ENCODE measurements around the gene PTGS1. TPM values are rescaled to one million over a fixed set of nuclear protein-coding genes. Genes with fewer than 3 reads are reported as not detected.

PTGS1 gene
- total RNA-seq, 4 donors from 2014 or later, result 2.2 to 7.3 (median 4.4) TPM

DNA sequence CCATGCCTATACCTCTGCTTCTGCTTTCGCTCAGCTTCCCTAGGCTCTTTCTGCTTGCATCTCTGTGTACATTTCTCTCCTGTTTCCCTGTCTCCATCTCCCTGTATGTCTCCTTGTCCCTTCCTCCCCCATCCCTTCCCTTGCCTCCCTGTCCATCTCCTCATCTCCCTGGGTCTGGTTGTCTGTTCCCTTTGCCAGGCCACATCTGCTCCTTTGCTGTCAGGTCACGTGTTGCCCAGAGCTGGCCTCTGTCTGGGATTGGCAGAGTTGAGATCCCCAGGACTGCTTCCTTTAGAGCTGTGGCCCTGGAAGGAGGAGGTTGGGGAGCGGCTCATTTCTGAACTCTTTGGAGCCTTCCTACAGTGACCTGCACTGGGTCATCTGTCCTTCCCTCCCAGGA, 31.8 kb upstream of the PTGS1 start:
- H3K4me3 ChIP-seq, result no peak overlapping the region
- no peak for DNase-seq (ENCODE audit: low spot score in 2 of 2)
- no peaks in the 10 kb centered on the region for H3K27me3 ChIP-seq
- no peaks in the 10 kb centered on the region for H3K36me3 ChIP-seq
- peak overlapping the region in 1 of 4 donors; percentile 5 for H3K27ac ChIP-seq
- WGBS, 2 donors, result 49 to 67% methylated on average over 3 of the region's 3 CpGs
- TF ChIP-seq, protein P1, sequence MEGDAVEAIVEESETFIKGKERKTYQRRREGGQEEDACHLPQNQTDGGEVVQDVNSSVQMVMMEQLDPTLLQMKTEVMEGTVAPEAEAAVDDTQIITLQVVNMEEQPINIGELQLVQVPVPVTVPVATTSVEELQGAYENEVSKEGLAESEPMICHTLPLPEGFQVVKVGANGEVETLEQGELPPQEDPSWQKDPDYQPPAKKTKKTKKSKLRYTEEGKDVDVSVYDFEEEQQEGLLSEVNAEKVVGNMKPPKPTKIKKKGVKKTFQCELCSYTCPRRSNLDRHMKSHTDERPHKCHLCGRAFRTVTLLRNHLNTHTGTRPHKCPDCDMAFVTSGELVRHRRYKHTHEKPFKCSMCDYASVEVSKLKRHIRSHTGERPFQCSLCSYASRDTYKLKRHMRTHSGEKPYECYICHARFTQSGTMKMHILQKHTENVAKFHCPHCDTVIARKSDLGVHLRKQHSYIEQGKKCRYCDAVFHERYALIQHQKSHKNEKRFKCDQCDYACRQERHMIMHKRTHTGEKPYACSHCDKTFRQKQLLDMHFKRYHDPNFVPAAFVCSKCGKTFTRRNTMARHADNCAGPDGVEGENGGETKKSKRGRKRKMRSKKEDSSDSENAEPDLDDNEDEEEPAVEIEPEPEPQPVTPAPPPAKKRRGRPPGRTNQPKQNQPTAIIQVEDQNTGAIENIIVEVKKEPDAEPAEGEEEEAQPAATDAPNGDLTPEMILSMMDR (IDR thresholded peaks at IDR 0.05), result no peak
- TF ChIP-seq POLR2A (IDR thresholded peaks at IDR 0.05) (no peak), EP300 (IDR thresholded peaks at IDR 0.05) (no peak)
- H3K9me3 ChIP-seq, result no peaks in the 10 kb centered on the region
- no peaks in the 10 kb centered on the region for H3K4me1 ChIP-seq

DNA sequence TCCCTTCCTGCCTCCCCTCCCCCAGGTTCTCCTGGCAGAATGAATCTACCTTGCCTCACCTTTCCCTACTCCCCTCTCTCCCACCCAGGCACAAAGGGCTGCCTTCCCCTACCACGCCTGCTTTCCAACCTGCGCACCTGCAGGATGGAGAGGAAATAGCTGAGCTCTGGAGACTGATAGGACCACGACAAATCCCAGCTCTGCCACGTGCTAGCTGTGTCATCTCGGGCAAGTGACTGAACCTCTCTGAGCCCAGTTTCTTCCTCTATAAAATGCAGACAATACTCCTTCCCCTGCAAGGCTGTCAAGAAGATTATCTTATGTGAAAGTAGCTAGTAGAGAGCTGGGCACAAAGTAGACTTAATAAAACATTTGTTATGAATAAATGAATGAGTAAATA, 31.2 kb upstream of the PTGS1 start:
- TF ChIP-seq, protein P1 (IDR thresholded peaks at IDR 0.05), result no peak
- TF ChIP-seq POLR2A (IDR thresholded peaks at IDR 0.05) (no peak), EP300 (IDR thresholded peaks at IDR 0.05) (no peak)
- H3K9me3 ChIP-seq, result no peaks in the 10 kb centered on the region
- H3K4me3 ChIP-seq, result no peak overlapping the region
- H3K27ac ChIP-seq, result peak overlapping the region in 1 of 4 donors; percentile 5
- no peaks in the 10 kb centered on the region for H3K4me1 ChIP-seq
- no peaks in the 10 kb centered on the region for H3K27me3 ChIP-seq
- DNase-seq (ENCODE audit: low spot score in 2 of 2), result no peak
- WGBS, 2 donors, result 63 to 70% methylated on average over 5 of the region's 5 CpGs
- no peaks in the 10 kb centered on the region for H3K36me3 ChIP-seq

DNA sequence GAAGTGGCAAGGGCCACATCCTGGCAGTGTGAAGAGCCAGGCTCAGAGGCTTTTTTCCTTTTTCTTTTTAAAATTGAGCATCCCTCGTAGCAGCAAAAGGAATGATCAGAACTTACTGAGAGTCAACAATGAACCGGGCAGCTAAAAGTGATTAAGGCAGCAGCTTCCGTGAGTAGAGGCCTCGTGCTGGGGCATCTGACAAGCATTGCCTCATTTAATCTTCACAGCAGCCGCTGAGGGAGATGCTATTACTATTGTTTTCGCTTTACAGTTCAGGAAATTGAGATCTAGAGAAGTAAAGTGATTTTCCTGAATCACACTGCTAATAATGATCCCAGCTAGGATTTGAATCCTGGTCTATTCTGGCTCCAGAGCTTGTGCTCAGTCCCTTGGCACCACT, 30.7 kb upstream of the PTGS1 start:
- no peaks in the 10 kb centered on the region for H3K36me3 ChIP-seq
- no peaks in the 10 kb centered on the region for H3K4me1 ChIP-seq
- TF ChIP-seq POLR2A (IDR thresholded peaks at IDR 0.05) (no peak), EP300 (IDR thresholded peaks at IDR 0.05) (no peak)
- TF ChIP-seq, protein P1 (IDR thresholded peaks at IDR 0.05), result no peak
- no peaks in the 10 kb centered on the region for H3K9me3 ChIP-seq
- H3K4me3 ChIP-seq, result no peak overlapping the region
- H3K27ac ChIP-seq, result peak overlapping the region in 1 of 4 donors; percentile 23
- DNase-seq (ENCODE audit: low spot score in 2 of 2), result no peak
- 49 to 53% methylated on average over 6 of the region's 6 CpGs for WGBS, 2 donors
- no peaks in the 10 kb centered on the region for H3K27me3 ChIP-seq

DNA sequence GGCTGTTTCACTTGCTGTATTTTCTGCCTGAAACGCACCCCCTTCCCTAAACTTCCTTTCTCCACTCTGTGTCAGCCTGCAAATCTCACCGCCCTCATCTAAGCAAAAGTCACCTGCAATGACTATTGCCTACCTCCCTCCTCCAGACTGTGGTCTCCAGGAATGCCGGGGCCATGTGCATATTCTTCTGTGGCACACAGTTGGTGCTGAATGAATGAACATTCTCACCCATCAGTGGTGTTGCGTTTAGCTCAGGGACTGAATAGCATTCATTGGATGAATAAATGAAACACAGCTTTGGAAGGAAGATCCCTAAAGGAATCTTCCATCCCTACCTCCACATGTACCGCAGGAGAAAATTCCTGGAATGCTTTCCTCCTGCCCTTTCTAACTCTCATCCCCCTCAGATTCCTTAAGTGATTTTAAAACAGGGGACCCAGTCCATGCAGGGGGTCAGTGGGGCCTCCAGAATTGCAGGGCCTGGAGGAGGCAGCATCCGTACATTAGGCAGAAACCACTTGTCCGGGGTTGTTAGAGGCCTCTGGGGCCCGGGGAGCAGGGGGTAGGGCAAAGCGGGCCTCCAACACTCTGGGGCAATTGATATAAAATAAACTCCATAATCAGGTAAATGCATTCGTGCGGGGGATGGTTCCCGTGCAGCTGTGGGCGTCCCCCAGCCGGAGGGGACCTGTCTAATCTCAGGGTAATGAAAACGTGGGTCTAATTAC, 28.3 kb upstream of the PTGS1 start:
- no peak for DNase-seq (ENCODE audit: low spot score in 2 of 2)
- Histone ChIP-seq H3K4me3 (no peak overlapping the region), H3K36me3 (no peaks in the 10 kb centered on the region), H3K4me1 (peaks cover 0 to 13% (median 0%) of the 10 kb centered on the region in 4 donors), H3K9me3 (no peaks in the 10 kb centered on the region), H3K27me3 (peaks cover 0 to under 1% of the 10 kb centered on the region in 2 donors), H3K27ac (no peak overlapping the region)
- TF ChIP-seq EP300 (IDR thresholded peaks at IDR 0.05), result no peak
- TF ChIP-seq, protein P1 (IDR thresholded peaks at IDR 0.05), result no peak
- no peak for TF ChIP-seq POLR2A (IDR thresholded peaks at IDR 0.05)
- 70 to 73% methylated on average over 15 of the region's 15 CpGs for WGBS, 2 donors

DNA sequence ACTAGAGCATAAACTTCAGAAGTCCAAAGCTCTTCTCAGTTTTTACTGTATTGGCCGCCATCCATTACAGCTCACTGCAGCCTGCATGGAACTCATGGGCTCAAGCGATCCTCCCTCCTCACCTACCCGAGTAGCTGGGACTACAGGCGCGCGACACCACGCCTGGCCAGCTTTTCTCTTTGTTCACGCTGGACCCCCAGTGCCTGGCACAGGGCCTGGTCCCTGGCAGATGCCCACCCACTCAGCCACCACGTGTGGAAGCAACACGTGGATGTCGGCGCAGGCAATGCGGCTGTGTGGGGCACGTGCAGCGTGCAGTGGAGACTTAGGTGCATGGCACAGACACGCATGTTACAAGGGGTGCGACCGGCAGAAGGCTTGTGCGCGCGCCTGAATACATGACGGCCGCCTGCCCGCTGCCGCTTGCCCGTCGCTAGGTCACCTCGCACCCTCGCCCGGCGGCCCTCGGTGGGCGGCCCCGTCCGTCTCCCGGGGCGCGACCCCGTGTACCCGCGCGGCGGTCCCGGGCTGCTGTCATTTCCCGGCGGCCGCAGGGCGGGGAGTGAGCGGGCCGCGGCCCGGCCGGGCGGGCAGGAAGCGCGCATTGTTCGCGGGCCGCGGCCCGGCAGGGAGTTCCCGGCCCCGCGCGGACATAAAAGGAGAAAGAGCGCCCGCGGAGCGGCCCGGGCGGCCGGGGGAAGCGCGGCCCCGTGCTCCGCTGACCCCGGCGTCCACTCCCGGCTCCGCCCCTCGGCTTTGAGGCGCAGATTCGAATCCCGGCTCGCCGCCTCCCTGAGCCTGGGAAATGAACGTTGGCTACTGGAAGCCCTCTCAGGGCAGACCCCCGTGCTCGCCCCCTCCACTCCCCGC, 24.1 kb upstream of the PTGS1 start:
- no peak for TF ChIP-seq POLR2A (IDR thresholded peaks at IDR 0.05)
- TF ChIP-seq, protein P1 (IDR thresholded peaks at IDR 0.05), result peak in 1 of 5 experiments; percentile 14
- H3K4me3 ChIP-seq, result peak overlapping the region; percentile 34 to 65 (median 52)
- no peaks in the 10 kb centered on the region for H3K36me3 ChIP-seq
- H3K9me3 ChIP-seq, result no peaks in the 10 kb centered on the region
- peaks cover 0 to 16% (median 0%) of the 10 kb centered on the region in 4 donors for H3K4me1 ChIP-seq
- H3K27me3 ChIP-seq, result peaks cover 0 to 15% of the 10 kb centered on the region in 2 donors
- H3K27ac ChIP-seq, result peak overlapping the region in 2 of 4 donors; percentile 2 to 63
- DNase-seq (ENCODE audit: low spot score in 2 of 2), result peak in 1 of 2 donors; percentile 16
- 5 to 6% methylated on average over 41 to 61 of the region's 90 CpGs for WGBS, 2 donors
